Psoas muscle (tissue), 8 donors: Measurements from ENCODE around the gene ABCB8. TPM values are rescaled to one million over a fixed set of nuclear protein-coding genes. Genes with fewer than 3 reads are reported as not detected.
A peak's percentile ranks its signal among the peaks of the same experiment; 100 is the strongest.

ENCODE experiments used
- ATAC-seq, 4 donors: fragments of 200-7000 bp; cut with Tn5 transposase; one replicate each; pipeline ENCODE4 v1.9.1; 2020; ENCODE audit warnings: moderate library complexity in 3 of 4, mild to moderate bottlenecking in 2 of 4
- DNase-seq, 2 donors: peaks; one replicate each; pipeline ENCODE4 v3.0.0-alpha.2; 2020
- H3K27ac ChIP-seq: fragments of 200-600 bp; one replicate; pipeline ENCODE4 v1.8.0; 2022
- H3K27me3 ChIP-seq, 3 donors: fragments of 200-600 bp in 1 of 3; one replicate each; pipeline versions ENCODE4 v1.6.1 to v1.8.0; 2013 to 2022; ENCODE audit warnings: low read length in 2 of 3, mild to moderate bottlenecking in 2 of 3, moderate library complexity in 1 of 3; ENCODE audit not compliant: insufficient read depth in 3 of 3
- H3K36me3 ChIP-seq, 2 donors: fragments of 200-600 bp in 1 of 2; one replicate each; pipeline versions ENCODE4 v1.6.1 to v1.8.0; 2013 to 2022; ENCODE audit warnings: low read depth in 1 of 2, mild to moderate bottlenecking in 1 of 2, moderate library complexity in 1 of 2; ENCODE audit not compliant: insufficient read depth in 1 of 2
- H3K4me1 ChIP-seq: fragments of 200-600 bp; one replicate; pipeline ENCODE4 v1.8.0; 2022
- H3K4me3 ChIP-seq: fragments of 200-600 bp; one replicate; pipeline ENCODE4 v1.8.0; 2022; ENCODE audit warnings: mild to moderate bottlenecking
- H3K9me3 ChIP-seq: fragments of 200-600 bp; one replicate; pipeline ENCODE4 v1.8.0; 2022
- CTCF ChIP-seq: fragments of 200-600 bp; IDR thresholded peaks from one replicate; pipeline ENCODE4 v1.8.0; 2022; ENCODE audit warnings: antibody characterized with exemption
- WGBS, 3 donors: extraction: QIAGEN DNeasy Blood & Tissue Kit; methylation state at CpG; one replicate each; pipeline versions ENCODE4 v1.1.6 to v1.1.7; 2013; 5-methylcytosine and 5-hydroxymethylcytosine counted together
- intact Hi-C, 2 donors: fragments of 100-400 bp; cut with DNase I; formaldehyde crosslinking; loops; one replicate each; pipeline versions ENCODE4 v1.11.0 to v1.14.2; 2022
- polyA plus RNA-seq, 3 donors: library from polyadenylated mRNA; stranded (reverse); fragments of 200-250 nt; gene quantifications; one replicate each; pipeline ENCODE4 v1.2.3, GENCODE V29; 2013
- total RNA-seq, 4 donors: library from RNA; stranded (reverse); fragmentation: NEBNext Ultra II Directional in 2 of 4; extraction: Animal tissue kit (Norgen Biotek cat#: 25700) in 2 of 4; gene quantifications; one replicate each; pipeline versions ENCODE4 v1.2.1 to v1.2.4, GENCODE V29; 2021 to 2023
- donor health status: healthy with polysubstance abuse.
- donor health status: DM: no; HTN: no; CAD: no; lungs with moderate emphysema.
- donor health status: Bipolar disorder and iron deficiency.
- donor health status: healthy.
- donor health status: DM: yes; HTN: yes; CAD: no.
- donor health status: DM: no; HTN: no; CAD: no.
- donor health status: DM: no; HTN: no; CAD: no.
- donor health status: DM: yes; HTN: yes; CAD: no.

Gene ABCB8
- total and polyA plus RNA-seq, 7 donors, result 9.3 to 20.7 (median 16.6) TPM

GRCh38 chr7:151062399-151063211, 34.4 kb downstream of the ABCB8 start:
- WGBS, 3 donors, result 59 to 68% (median 64%) methylated on average over 35 to 43 of the region's 43 CpGs
- Histone ChIP-seq H3K27me3 (no peaks in the 10 kb centered on the region), H3K27ac (peak overlapping the region; percentile 69), H3K9me3 (no peaks in the 10 kb centered on the region), H3K4me1 (peaks cover 25% of the 10 kb centered on the region), H3K4me3 (peak overlapping the region; percentile 28), H3K36me3 (peaks cover 9 to 37% of the 10 kb centered on the region in 2 donors)
- ATAC-seq (peak; percentile 6 to 30 (median 14)), DNase-seq (peak in 1 of 2 donors; percentile 63)
- no peak for TF ChIP-seq CTCF
- intact Hi-C loops, result no loop called here

- H3K9me3 ChIP-seq, result no peaks in the 10 kb centered on the region
- no peak for TF ChIP-seq CTCF
- peak overlapping the region; percentile 69 for H3K27ac ChIP-seq
- intact Hi-C loops, result no loop called here
- ATAC-seq, result peak; percentile 7 to 31 (median 15)
- H3K36me3 ChIP-seq, result peaks cover 12 to 43% of the 10 kb centered on the region in 2 donors
- H3K4me1 ChIP-seq, result peaks cover 25% of the 10 kb centered on the region
- H3K4me3 ChIP-seq, result peak overlapping the region; percentile 28
- peak; percentile 64 to 71 for DNase-seq
- 41 to 63% (median 46%) methylated on average over 11 of the region's 11 CpGs for WGBS, 3 donors
- no peaks in the 10 kb centered on the region for H3K27me3 ChIP-seq
Measured at GRCh38 chr7:151063212-151063561, 34.9 kb downstream of the ABCB8 start.

GRCh38 chr7:151064454-151064853, 36.2 kb downstream of the ABCB8 start:
- Histone ChIP-seq H3K36me3 (peaks cover 12 to 53% of the 10 kb centered on the region in 2 donors), H3K4me3 (no peak overlapping the region), H3K9me3 (no peaks in the 10 kb centered on the region), H3K27me3 (no peaks in the 10 kb centered on the region), H3K4me1 (peaks cover 19% of the 10 kb centered on the region), H3K27ac (no peak overlapping the region)
- ATAC-seq, result no peak
- intact Hi-C loops, result no loop called here
- no peak for TF ChIP-seq CTCF
- WGBS, 3 donors, result 92 to 97% (median 94%) methylated on average over 15 to 18 of the region's 18 CpGs
- DNase-seq, result no peak

- Histone ChIP-seq H3K9me3 (no peaks in the 10 kb centered on the region), H3K27me3 (no peaks in the 10 kb centered on the region), H3K4me3 (no peak overlapping the region), H3K36me3 (peaks cover 12 to 59% of the 10 kb centered on the region in 2 donors), H3K4me1 (peaks cover 19% of the 10 kb centered on the region), H3K27ac (no peak overlapping the region)
- 85 to 92% (median 88%) methylated on average over 6 of the region's 6 CpGs for WGBS, 3 donors
- intact Hi-C loops, result no loop called here
- ATAC-seq (no peak), DNase-seq (no peak)
- TF ChIP-seq CTCF, result no peak
Measured at GRCh38 chr7:151064993-151065392, 36.7 kb downstream of the ABCB8 start.
